ENCODE measurements around the gene IL26.

The IL26 gene

DNA sequence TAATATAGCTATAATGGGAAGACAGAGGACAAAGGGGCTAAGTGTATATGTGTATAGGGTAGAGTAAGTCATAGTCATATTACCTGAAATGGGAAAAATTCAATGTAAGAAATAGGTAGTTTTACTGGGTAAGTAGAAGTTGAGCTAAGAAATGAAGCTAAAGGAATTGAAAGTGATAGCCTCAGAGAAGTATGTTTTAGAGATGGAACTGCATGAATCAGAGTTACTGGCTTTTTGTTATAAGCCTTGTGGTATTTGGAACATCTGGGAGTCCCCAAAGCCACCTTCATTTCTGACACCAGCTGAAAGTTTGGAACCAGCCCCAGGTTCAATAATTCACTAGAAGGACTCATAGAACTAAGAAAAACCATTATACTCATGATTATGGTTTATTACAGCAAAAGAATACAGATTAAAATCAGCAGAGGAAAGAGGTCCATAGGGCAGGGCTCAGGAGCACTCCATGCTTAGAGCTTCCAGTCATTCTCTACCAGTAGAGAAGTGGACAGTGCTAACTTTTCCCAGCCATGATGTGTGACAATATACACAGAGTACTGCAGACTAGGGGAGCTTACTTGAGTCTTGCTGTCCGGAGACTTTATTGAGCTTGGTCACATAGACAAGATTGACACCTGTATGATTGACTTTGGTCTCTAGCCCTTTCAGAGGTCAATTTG is 56.3 kb downstream of the IL26 start:
- DNase-seq (ENCODE audit: extremely low read depth, low read depth): no peak
- H3K4me3 ChIP-seq (replicated peaks; ENCODE audit: low read depth, low read length): no peak overlapping the region
- TF ChIP-seq, protein P1, sequence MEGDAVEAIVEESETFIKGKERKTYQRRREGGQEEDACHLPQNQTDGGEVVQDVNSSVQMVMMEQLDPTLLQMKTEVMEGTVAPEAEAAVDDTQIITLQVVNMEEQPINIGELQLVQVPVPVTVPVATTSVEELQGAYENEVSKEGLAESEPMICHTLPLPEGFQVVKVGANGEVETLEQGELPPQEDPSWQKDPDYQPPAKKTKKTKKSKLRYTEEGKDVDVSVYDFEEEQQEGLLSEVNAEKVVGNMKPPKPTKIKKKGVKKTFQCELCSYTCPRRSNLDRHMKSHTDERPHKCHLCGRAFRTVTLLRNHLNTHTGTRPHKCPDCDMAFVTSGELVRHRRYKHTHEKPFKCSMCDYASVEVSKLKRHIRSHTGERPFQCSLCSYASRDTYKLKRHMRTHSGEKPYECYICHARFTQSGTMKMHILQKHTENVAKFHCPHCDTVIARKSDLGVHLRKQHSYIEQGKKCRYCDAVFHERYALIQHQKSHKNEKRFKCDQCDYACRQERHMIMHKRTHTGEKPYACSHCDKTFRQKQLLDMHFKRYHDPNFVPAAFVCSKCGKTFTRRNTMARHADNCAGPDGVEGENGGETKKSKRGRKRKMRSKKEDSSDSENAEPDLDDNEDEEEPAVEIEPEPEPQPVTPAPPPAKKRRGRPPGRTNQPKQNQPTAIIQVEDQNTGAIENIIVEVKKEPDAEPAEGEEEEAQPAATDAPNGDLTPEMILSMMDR (IDR thresholded peaks at IDR 0.05; ENCODE audit: low read depth, low read length, missing control alignments): no peak

DNA sequence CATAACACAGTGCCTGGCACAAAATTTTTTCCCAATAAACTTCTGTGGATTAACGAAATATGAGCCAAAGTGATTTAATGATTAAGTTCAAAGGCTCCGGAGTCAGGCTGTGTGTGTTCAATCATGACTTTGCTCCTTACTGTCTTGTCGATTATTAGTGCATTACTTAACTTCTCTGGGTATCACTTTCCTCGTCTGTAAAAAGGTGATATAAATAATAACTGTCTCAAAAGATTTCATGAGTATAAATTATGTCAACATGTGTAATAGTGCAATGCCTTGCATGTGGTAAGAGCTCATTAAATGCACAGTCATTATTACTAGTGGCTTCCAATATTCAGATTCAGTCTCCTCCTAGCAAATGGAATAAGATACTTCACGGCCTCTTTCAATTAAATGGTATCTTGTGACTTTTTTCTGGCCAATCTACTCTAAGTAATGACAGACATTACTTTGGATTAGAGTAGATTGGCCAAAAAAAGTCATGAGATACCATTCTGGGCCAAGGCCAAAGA is 59.2 kb downstream of the IL26 start:
- no peak overlapping the region for H3K4me3 ChIP-seq (replicated peaks; ENCODE audit: low read depth, low read length)
- TF ChIP-seq, protein P1 (IDR thresholded peaks at IDR 0.05; ENCODE audit: low read depth, low read length, missing control alignments): no peak
- no peak for DNase-seq (ENCODE audit: extremely low read depth, low read depth)

DNA sequence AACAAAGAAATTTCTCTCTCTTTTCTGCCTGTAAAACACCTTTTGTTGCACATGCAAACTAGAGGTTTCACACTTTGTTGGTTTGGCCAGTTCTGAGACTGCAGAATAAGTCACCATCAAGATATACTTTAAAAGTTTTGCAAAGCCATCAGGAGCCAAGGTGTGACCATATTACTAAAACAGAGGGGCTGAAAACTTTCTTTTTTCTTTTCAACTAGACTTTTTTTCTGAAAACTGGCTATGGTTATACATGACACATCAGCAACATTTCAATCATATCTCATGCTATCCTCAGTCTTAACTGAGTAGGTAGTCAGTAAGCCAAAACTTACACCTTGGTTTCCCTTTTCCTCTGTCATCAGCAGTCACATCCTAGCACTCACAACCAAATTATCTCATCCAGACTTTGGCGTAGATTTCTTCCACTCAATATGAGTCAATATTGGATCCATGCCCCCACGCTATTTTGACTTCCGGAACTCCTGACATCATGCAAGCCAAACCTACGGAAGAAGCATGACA is 62.0 kb downstream of the IL26 start:
- H3K4me3 ChIP-seq (replicated peaks; ENCODE audit: low read depth, low read length): no peak overlapping the region
- TF ChIP-seq, protein P1 (IDR thresholded peaks at IDR 0.05; ENCODE audit: low read depth, low read length, missing control alignments): no peak
- DNase-seq (ENCODE audit: extremely low read depth, low read depth): no peak

DNA sequence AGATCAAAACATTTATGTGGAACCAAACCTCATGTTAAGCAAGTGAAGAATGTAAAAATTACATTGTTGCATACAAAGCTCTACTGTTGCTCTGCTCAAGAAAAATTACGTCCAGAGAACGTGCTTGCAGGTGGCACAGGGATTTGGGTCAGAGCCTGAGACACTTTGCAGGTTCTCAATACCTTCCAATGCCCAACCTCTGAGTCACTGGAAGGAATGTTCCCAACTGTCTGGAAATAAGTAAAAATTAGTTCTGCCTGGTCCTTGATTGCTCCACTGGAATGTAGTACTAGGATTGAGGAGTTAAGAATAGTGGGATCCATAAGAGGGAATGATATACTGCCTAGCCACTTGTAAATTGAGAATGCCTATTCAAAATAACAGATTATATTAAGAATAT is 63.2 kb downstream of the IL26 start:
- TF ChIP-seq, protein P1 (IDR thresholded peaks at IDR 0.05; ENCODE audit: low read depth, low read length, missing control alignments): no peak
- no peak for DNase-seq (ENCODE audit: extremely low read depth, low read depth)
- no peak overlapping the region for H3K4me3 ChIP-seq (replicated peaks; ENCODE audit: low read depth, low read length)

DNA sequence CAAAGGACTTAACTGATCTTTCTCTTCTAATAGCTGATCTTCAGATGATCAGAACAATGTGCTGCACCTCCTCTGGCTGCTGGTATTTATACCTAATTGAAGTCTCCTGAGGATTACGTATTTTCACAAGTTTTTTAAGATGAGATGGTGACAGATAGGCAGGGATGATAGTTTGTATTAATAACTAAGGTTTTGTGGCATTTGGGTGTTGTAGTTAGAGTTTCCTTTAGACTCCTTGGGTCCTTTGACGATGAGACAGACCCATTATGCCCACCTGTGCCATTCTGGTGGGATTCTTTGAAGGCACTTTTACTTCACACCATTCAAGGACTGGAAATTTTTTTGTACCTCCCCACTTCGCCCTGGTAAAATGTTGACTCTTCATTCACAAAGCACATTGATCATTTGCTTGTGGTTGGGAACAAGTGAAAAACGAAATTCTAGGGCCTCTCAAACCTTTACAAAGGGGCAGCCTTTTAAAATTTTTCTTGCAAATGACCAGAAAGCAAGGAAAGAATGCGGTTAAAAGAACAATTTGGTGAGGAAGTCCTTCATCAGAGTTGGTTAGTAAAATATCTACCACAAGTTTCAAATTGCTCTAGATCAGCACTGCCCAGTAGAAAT is 65.8 kb downstream of the IL26 start, which contains the start of gene IFNG:
TSS of gene IFNG (minus strand) at position 60 of the 624 bp plus-strand sequence. CDS start 125 bp downstream, outside the sequence.
- no peak for DNase-seq (ENCODE audit: extremely low read depth, low read depth)
- no peak within 1 kb of the TSS for H3K4me3 ChIP-seq (replicated peaks; ENCODE audit: low read depth, low read length)
- TF ChIP-seq, protein P1 (IDR thresholded peaks at IDR 0.05; ENCODE audit: low read depth, low read length, missing control alignments): no peak

DNA sequence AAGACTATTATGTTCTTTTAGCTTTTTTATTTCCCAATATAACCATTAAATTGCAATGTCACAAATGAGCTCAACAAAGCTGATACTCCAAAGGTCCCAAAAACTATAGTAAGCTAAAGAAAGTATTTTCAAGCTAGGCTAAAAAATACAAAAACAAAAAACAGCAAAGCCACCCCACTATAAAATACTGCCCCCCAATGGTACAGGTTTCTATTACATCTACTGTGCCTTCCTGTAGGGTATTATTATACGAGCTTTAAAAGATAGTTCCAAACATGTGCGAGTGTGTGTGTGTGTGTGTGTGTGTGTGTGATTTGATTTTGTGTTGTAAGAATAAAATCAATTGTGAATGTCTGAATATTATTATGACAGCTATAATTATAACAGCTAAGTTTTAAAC is 67.2 kb downstream of the IL26 start:
- peak; percentile 16 for DNase-seq (ENCODE audit: extremely low read depth, low read depth)
- H3K4me3 ChIP-seq (replicated peaks; ENCODE audit: low read depth, low read length): no peak overlapping the region
- TF ChIP-seq, protein P1 (IDR thresholded peaks at IDR 0.05; ENCODE audit: low read depth, low read length, missing control alignments): peak; percentile 25
